Left cardiac atrium (tissue), 4 donors: ENCODE data around the gene AIF1. TPM values are rescaled to one million over a fixed set of nuclear protein-coding genes. Genes with fewer than 3 reads are reported as not detected.
"Not testable (repeated sequence)": the region's sequence is repeated elsewhere in the genome, so short reads cannot be mapped to it uniquely, and the experiment has no call there.

Source experiments
- ATAC-seq, 2 donors: fragments of 200-7000 bp; cut with Tn5 transposase; one replicate each; pipeline ENCODE4 v1.9.1; 2020; ENCODE audit warnings: mild to moderate bottlenecking in 2 of 2, moderate library complexity in 2 of 2
- DNase-seq: peaks from one replicate; pipeline ENCODE4 v3.0.0-alpha.2; 2020
- intact Hi-C, 2 donors: fragments of 100-400 bp; cut with DNase I; formaldehyde crosslinking; loops; one replicate each; pipeline versions ENCODE4 v1.14.1 to v1.15.1; 2022 to 2023
- total RNA-seq, 2 donors: library from RNA; stranded (reverse); fragmentation: NEBNext Ultra II Directional; extraction: Animal tissue kit (Norgen Biotek cat#: 25700); gene quantifications; one replicate each; pipeline ENCODE4 v1.2.1, GENCODE V29; 2021
- donor health status: DM: no; HTN: yes; CAD: no.
- donor health status: DM: no; HTN: yes; CAD: no; lungs with severe emphysema.
- donor health status: DM: yes; HTN: yes; CAD: no.
- donor health status: Dilated cardiomyopathy.

AIF1 gene
- total RNA-seq, 2 donors from 2014 or later, result 17.0 to 37.4 TPM

DNA sequence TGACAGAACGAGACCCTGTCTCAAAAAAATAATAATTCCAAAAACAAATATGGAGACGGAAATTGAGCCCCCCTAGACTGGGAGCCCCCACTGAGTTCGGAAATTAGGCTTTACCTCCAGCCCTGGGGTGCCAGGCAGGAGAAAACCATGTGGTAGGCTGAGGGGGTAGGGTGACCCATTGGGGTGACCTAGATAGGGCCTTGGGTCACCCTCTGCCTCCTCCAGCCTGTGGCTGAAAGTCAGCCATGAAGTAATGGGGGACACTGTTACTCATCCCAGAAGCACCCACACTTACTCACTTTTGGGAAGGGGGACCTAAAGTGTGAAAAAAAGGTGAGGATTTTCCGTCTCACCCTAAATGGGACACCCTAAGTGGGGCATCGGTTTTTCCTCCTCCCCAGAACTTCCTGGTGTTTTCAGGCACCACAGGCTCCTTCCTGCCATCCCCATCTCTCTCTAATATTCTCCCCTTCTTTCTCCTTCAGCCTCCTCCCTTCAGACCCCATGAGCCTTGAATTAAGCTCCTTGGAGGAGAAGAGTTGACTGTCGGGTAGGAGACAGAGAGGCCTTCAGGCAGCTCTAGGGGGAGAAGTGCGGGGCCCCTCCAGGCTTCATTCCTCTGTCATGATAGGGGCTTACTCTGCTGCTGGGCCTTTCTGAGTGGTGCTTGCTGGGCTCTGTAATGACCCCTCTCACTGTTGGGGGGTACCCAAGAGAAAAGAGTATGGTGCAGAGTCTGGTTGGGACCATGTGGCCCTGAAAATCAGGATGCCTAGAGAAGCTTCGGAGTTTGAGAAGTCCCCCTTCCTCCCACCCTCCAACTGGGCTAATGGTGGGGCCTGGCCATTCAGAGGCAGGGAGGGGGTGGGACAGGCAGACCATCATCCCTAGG lies 35.2 kb upstream of the AIF1 start:
- no peak for DNase-seq
- intact Hi-C loops, result loop anchor here in 1 of 2 donors (5.0 kb wide), 1 partner anchor 32 kb away; the partner anchor contains the start of genes ATP6V1G2 and NFKBIL1
- ATAC-seq, result no peak

DNA sequence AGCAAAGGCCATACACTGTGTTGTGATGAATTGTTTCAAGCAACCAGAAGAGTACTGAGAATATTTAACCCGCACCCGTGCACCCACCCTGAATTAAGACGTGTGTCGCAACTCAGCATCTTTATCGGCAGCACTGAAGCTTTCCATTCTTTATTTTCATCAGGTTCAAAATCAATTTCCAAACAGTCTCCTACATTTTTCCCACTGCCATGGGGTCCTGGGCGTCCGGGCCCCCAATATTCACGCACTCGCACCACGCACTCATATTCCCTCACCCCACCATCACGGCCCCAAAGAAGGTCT lies 34.6 kb upstream of the AIF1 start:
- intact Hi-C loops, result loop anchor here in 1 of 2 donors (5.0 kb wide), 1 partner anchor 33 kb away; the partner anchor contains the start of genes ATP6V1G2 and NFKBIL1
- DNase-seq (no peak), ATAC-seq (no peak)

DNA sequence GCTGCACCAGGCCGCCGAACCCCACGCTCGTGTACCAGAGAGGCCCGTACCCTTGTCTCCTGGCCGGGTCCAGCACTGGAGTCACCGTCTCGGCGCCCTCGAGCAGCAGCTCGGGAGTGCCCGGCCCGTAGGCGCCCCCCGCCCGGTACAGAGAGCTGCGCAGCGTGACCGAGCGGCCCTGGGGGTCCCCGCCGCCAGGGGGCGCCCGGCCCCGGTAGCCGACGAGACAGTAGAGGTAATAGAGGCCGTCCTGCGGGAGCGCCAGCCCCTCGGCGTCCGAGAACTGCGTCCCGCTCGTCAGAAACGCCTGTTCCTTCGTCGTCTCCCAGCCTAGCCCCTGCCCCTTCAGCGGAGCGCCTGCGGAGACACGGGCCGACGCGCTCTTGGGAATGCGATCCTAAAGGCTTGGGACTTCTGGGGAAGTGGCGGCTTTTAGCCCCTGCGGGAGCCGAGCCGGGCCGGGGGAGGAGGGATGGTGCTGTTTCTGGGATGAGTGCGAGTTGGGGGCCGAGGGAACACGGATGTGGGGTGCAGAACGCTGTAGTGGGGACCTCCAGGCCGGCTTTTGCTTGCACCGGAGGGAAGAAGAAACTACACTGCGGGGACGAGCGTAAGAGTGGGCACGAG lies 34.1 kb upstream of the AIF1 start:
- intact Hi-C loops, result loop anchor here in 1 of 2 donors (5.0 kb wide), 1 partner anchor 34 kb away; the partner anchor contains the start of genes ATP6V1G2 and NFKBIL1
- ATAC-seq (peak; percentile 98), DNase-seq (peak; percentile 91)

DNA sequence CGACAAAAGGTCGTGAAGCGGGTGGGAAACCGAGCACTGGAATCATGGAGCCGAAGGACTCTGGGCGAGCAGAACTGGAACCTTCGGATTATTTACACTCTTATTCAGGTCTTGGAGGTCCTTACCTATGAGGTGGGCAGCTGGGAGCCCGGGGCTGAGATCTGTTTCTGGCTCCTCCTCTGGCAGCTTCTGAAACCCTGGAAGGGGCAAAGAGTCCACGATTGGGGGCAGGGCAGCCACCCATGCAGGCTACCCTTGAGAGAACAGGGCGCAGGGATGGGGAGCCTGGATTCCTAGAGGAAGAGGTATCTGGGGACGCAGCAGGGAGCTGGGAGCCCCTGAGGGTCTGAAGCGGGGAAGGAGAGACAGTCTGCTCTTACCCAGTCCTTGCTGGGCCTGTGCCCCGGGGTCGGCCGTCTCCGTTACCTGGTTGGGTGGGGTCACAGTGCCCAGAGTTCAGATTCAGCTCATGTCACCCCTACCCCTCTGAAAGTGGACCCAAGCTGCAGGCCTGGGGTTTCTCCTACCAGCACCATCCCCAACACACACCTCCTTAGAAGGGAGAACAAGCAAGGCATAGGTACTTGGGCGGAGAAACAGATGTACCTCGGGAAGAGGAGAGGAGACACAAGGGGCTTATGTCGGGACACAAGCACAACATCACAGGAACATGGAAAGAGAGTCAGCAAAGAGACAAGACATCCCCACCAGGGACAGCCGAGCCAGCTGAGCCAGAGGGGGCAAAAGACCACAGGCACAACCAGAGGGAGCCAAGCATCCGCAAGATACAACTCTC lies 33.4 kb upstream of the AIF1 start:
- ATAC-seq, result peak; percentile 29 to 30
- peak; percentile 36 for DNase-seq
- intact Hi-C loops, result loop anchor here in 1 of 2 donors (5.0 kb wide), 1 partner anchor 34 kb away; the partner anchor contains the start of genes ATP6V1G2 and NFKBIL1

DNA sequence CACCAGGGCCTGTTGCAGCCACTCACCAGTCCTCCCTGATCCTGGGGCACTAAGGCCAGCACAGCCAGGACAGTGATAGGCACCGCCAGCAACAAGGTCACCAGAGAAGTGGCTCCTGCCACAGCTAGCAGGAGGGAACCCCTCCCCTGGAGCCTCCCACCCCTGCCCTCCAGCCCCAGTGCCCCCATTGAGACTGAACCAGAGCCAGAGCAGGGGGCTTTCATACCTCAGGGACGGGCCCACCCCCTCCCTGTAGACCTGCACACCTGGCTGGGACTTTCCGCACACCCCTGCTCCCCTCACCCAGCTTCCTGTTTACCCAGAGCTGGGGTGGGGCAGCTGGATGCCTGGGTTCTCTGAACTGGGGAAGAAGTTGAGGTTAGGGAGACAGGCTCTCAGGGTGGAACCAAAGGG lies 32.8 kb upstream of the AIF1 start, which contains the start of gene LTB:
LTB (minus strand) TSS at position 195 of the 414 bp plus-strand sequence; CDS start at position 188, 7 bp downstream.
- intact Hi-C loops, result loop anchor here in 1 of 2 donors (5.0 kb wide), 1 partner anchor 35 kb away; the partner anchor contains the start of genes ATP6V1G2 and NFKBIL1
- DNase-seq, result peak; percentile 27
- ATAC-seq, result no peak

DNA sequence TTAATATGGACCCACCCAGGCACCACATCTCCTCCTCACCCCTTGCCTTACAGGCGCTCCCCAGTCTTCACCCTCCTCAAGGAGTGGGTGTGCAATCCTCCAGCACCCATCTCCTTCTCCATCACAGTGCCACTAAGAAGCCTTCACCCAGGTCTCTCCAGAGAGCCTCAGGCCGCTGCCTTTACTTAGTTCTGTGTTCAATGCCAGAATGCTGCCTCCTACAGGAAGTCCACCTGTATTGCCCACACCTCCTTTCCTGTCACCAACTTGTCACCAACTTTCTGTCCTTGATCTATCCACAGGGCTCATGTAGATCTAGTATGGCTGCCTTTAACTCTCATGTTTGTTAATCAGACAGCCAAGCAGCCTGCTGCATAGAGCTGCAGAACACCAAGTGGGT lies 29.5 kb upstream of the AIF1 start:
- intact Hi-C loops, result no loop called here
- ATAC-seq, result no peak
- DNase-seq, result no peak

DNA sequence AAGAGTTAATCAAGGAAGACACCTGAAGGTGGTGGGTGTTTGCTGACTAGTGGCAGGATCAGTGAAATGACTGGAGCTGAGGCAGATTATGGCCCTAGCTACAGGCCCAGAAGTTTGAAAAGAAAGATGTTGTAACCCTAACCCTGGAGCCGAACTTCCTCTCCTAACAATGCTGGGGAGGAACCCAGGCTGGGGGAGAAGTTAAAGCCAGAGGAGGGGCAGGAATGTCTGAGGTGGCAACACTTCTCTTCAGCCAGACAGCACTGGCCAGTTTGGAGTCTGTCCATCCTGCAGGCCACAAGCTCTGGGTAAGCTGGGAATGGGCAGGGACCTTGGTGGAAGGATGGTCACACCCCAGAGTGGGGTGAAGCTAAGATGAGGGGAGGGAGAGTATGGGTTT lies 29.0 kb upstream of the AIF1 start, which contains the start of gene LST1:
LST1 (plus strand) TSS at position 270 of the 400 bp plus-strand sequence. CDS start 1,023 bp downstream, outside the sequence.
- ATAC-seq (peak in 1 of 2 donors; percentile 50), DNase-seq (peak; percentile 28)
- intact Hi-C loops, result no loop called here

DNA sequence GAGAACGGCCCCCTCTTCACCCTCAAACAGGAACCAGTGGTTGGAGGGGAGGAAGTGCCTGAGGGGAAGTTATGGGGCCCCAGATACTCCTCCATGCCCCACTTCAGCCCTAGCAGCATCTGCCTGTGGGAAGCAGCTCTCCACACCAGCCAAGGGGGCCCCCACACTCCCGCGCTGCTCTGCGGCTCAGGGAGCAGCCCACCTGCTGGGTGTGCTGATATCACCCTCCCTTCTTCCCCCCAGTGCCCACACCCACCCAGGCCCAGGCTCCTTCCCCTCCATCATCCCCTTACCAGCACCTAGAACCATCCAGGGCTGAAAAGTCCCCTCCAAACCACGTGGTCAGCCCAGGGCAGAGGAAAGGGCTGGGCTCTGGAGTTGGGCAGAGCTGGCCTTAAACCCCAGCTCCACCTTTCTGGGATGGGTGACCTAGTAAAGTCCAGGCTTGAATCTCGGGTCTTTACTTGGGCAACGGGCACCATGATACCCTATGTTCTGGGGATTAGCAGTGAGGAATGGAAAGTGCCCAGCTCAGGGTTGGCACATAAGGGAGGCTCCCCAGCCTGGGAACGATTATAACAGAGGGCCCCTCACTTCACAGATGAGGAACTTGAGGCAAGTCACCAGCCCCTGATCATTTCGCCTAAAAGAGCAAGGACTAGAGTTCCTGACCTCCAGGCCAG lies 28.3 kb upstream of the AIF1 start:
- DNase-seq, result no peak
- peak; percentile 36 to 67 for ATAC-seq
- intact Hi-C loops, result no loop called here

DNA sequence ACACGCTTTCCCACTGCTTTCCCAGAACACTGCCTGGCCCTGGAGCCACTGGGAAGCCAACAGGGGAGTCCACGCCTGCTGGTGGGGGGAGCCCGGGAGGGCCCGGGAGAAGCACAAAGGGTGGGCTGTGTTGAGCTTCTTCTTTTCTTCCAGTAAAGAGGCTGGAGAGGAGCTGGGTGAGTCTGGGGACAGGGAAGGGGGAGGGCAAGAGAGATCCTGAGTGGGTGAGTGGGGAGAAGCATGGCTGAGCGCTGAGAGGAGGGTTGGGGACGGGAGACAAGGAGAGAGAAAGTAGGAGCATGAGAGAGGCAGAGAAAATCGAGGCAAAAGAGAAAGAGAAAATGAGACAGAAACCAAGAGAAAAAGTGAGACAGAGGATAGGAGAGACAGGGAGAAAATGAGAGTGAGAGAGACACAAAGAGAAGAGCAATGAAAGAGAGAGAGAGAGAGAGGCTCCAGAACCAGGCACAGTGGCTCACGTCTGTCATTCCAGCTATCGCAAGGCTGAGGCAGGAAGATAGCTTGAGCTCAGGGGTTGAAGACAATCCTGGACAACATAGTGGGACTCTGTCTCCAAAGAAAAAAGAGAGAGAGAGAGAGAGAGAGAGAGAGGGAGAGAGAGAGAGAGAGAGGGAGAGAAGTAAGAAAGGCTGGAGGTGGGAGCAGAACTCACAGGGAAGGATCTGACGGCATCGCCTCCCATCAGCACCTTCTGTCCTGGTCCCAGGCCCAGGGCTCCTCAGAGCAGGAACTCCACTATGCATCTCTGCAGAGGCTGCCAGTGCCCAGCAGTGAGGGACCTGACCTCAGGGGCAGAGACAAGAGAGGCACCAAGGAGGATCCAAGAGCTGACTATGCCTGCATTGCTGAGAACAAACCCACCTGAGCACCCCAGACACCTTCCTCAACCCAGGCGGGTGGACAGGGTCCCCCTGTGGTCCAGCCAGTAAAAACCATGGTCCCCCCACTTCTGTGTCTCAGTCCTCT lies 26.9 kb upstream of the AIF1 start:
- no peak for ATAC-seq
- DNase-seq, result no peak
- intact Hi-C loops, result no loop called here

DNA sequence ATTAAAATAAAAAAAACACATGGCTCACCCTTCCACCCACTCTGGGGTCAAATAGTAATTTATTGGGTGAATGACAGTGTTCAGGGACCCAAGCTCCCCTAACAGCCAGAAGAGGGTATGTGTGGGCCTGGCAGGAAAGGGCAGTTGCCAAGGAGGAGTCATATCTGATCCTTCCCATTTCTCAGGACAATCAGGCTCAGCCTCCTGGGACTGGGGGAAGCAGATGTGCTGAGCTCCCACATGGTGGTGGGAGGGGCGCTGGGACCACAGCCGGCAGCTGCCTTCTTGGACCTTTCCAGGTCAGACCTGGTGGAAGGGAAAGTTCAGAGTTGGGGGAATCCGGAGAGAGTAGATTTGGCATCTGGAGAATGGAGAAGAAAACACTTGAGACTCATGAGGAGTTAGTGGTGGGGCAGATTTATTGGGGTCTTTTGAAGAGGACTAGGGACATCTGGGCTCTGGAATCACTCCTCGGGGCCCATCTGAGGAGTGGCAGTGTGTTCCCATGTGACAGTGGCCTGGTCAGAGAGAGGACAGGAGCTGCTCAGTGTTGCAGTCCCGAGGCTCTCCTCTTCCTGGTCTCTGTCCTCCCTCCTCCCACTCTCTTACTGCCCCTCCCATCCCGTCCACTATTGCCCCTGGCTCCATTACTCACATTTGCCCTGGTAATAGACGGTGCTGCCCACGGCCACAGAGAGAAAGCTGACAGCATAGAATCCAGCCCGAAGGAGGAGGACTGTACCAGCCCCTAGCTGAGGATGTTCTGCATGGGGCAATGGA lies 26.0 kb upstream of the AIF1 start:
- intact Hi-C loops, result no loop called here
- no peak for DNase-seq
- no peak for ATAC-seq

DNA sequence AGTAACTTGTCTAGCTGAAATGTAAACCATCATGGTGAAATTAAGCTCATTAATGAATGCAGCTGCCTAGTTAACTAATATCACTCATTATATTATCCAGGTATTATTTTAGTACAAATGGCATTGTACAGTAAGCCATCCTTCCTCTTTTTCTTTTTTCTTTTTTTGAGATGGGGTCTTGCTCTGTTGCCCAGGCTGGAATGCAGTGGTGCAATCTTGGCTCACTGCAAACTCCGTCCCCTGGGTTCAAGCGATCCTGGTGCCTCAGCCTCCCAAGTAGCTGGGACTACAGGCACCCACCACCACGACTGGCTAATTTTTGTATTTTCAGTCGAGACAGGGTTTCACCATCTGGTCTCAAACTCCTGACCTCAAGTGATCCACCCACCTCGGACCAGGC lies 24.3 kb upstream of the AIF1 start:
- ATAC-seq, intact Hi-C loops, DNase-seq: not testable (repeated sequence)

DNA sequence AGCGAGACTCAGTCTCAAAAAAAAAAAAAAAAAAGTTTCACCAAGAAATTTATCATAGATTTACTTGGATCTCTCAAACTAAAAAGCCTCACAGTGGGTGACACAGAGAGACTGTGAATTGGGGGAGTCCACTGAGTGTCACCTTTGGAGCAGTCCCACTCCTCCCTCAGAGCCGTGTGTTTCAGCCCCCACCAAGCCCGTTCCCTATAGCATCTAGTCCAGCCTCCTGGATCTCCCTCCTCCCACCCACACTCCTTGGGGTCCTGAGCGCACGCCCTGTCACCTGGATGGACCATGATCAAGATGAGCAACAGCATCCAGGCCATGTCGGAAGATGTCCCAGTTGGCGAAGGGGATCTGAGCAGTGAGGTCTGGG lies 22.6 kb upstream of the AIF1 start:
- no peak for DNase-seq
- intact Hi-C loops, result no loop called here

DNA sequence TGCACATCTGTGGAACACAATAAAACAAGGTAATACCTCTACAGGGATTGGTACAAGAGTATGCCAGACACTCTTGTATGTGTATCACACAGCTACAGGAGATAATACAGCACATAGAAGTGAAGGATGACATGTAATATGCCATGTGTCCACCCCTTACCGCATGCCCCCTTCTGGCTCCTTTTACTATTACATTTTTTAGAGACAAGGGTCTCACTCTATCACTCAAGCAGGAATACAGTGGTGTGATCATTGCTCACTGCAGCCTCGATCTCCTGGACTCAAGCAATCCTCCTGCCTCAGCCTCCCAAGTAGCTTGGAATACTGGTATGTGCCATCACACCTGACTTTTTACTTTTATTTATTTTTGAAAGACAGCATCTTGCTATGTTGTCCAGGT lies 18.0 kb upstream of the AIF1 start:
- ATAC-seq (peak; percentile 24 to 55), DNase-seq (no peak)
- intact Hi-C loops, result loop anchor here (5.0 kb wide), 2 partner anchors 45 to 105 kb away; no protein-coding TSS in a partner anchor

More for the DNA sequence above, 22.6 kb upstream of the AIF1 start:
- no peak for ATAC-seq

DNA sequence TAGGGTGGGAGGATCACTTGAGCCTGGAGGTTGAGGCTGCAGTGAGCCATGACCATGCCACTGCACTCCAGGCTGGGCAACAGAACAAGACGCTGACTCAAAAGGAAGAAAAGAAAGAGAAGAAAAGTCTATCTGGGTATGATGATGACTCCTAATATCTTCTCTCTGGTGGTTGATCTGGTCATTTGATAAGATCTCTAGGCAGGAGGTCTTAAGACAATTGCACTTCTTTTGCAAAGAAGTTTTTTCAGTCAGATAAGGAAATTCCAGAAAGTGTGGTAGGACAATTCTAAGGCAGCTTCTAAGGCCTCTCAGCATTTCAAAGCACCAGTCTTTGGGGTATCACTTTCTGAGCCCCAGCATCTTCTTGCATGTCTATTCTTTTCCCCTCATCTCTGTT lies 7.7 kb upstream of the AIF1 start:
- DNase-seq, result no peak
- no peak for ATAC-seq
- intact Hi-C loops, result no loop called here

DNA sequence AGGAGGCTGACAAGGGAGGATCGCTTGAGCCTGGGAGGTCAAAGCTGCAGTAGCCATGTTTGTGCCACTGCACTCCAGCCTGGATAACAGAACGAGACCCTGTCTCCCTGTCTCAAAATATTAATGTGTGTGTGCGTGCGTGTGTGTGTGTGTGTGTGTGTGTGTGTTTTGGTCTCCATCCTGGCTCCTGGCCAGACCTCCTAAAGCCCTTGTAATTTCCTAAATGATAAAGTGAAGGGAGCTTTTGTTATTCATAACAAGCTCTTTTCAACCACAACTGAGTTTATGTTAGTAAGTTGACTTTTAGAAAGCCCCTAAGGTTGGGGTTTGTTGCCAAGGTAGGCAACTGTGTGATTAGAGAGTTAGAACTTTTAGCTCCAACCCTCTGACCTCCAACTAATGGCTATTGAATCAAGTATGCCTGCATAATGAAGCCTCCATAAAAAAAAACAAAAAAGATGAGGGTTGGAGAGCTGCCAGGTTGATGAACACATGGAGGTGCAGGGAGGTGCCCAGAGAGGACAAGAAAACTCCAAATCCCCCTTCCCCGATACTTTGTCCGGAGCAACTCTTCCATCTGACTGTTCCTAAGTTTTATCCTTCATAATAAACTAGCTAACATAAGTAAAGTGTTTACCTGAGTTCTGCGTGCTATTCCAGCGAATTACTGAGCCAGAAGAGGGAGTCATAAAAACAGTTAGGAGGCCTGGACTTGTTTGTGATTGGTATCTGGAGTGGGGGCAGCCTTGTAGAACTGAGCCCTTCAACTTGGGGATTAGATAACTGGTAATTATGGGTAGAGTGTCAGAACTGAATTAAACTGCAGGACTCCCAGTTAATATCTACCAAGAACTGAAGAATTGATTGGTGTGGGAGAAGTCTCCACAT lies 5.3 kb upstream of the AIF1 start:
- intact Hi-C loops, result no loop called here
- DNase-seq (no peak), ATAC-seq (no peak)

DNA sequence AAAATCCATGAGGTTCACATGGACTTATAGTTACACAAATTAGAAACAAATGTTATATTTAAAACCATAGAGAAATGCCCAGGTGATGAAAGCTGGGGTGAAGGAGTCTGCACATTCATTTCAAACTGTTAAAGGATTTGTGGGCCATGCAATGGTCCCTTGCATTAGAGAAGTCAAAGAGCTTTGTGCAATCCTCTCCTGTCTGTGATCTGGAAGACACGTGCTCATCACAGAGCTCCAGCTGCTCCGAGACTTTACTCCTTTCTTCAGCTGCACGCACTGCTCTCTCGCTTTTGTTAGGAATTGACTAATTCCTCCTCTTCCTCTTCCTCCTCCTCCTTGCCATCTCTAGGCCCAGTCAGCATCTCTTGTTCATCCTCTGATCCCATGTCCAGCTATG lies 4.1 kb upstream of the AIF1 start:
- ATAC-seq (no peak), DNase-seq (no peak)
- intact Hi-C loops, result no loop called here
